ENCODE measurements around the gene SYNPO2. TPM values are rescaled to one million over a fixed set of nuclear protein-coding genes. Genes with fewer than 3 reads are reported as not detected.

SYNPO2 gene
- total RNA-seq, 1 experiment from 2014 or later: 0.28 TPM

DNA sequence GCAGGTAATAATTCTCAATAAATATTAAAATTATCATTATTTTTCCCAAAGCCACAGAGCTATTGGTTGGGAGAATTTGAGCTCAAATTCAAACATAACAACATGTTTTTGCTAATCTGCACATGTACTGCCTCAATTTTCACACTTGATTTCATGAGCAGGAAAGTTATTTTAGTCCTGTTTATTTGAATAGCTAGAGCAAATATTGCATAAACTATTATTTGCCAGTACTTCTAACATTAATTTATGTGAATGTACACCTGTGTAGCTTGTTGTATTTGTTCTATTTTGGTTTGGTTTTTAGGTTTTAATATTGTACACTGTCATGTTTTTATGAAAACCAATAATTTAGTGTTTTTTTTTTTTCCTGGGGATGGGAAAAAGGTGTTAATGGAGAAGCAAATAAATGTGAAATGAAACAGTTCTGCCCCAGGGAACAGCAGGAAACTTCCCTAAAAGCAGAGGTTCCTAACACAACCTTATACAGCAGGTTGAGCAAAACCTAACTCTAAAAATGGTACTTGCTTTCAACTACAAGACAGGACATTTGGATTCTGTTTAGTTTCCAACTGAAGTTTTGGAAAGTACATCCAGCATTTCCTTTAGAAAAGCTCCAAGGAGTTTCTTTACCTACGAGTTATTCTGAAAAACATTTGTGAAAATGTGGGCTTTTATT is 99.4 kb downstream of the SYNPO2 start:
- DNase-seq (ENCODE audit: low read depth, low spot score): no peak
- ATAC-seq: no peak
- H3K27me3 ChIP-seq (ENCODE audit: control insufficient read depth, insufficient read depth, low read length): no peaks in the 10 kb centered on the region
- TF ChIP-seq SIN3A (IDR thresholded peaks at IDR 0.05; ENCODE audit: borderline replicate concordance, insufficient read depth, low read depth, low read length): no peak
- TF ChIP-seq, protein P1, sequence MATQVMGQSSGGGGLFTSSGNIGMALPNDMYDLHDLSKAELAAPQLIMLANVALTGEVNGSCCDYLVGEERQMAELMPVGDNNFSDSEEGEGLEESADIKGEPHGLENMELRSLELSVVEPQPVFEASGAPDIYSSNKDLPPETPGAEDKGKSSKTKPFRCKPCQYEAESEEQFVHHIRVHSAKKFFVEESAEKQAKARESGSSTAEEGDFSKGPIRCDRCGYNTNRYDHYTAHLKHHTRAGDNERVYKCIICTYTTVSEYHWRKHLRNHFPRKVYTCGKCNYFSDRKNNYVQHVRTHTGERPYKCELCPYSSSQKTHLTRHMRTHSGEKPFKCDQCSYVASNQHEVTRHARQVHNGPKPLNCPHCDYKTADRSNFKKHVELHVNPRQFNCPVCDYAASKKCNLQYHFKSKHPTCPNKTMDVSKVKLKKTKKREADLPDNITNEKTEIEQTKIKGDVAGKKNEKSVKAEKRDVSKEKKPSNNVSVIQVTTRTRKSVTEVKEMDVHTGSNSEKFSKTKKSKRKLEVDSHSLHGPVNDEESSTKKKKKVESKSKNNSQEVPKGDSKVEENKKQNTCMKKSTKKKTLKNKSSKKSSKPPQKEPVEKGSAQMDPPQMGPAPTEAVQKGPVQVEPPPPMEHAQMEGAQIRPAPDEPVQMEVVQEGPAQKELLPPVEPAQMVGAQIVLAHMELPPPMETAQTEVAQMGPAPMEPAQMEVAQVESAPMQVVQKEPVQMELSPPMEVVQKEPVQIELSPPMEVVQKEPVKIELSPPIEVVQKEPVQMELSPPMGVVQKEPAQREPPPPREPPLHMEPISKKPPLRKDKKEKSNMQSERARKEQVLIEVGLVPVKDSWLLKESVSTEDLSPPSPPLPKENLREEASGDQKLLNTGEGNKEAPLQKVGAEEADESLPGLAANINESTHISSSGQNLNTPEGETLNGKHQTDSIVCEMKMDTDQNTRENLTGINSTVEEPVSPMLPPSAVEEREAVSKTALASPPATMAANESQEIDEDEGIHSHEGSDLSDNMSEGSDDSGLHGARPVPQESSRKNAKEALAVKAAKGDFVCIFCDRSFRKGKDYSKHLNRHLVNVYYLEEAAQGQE (IDR thresholded peaks at IDR 0.05; ENCODE audit: insufficient read depth in 1 of 2, low read depth in 2 of 2, low read length in 1 of 2): no peak
- TF ChIP-seq, protein P2, sequence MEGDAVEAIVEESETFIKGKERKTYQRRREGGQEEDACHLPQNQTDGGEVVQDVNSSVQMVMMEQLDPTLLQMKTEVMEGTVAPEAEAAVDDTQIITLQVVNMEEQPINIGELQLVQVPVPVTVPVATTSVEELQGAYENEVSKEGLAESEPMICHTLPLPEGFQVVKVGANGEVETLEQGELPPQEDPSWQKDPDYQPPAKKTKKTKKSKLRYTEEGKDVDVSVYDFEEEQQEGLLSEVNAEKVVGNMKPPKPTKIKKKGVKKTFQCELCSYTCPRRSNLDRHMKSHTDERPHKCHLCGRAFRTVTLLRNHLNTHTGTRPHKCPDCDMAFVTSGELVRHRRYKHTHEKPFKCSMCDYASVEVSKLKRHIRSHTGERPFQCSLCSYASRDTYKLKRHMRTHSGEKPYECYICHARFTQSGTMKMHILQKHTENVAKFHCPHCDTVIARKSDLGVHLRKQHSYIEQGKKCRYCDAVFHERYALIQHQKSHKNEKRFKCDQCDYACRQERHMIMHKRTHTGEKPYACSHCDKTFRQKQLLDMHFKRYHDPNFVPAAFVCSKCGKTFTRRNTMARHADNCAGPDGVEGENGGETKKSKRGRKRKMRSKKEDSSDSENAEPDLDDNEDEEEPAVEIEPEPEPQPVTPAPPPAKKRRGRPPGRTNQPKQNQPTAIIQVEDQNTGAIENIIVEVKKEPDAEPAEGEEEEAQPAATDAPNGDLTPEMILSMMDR (IDR thresholded peaks at IDR 0.05): no peak
- TF ChIP-seq TCF7L2 (IDR thresholded peaks at IDR 0.05; ENCODE audit: low read depth, low read length): no peak
- no peak for TF ChIP-seq POLR2AphosphoS5 (IDR thresholded peaks at IDR 0.05; ENCODE audit: low read depth, low read length)
- in situ Hi-C loops (cut with HindIII; ENCODE audit: low pct_unique_long_range_greater_than_20kb, low sequenced_read_pairs) (no loop called here), intact Hi-C loops (cut with micrococcal nuclease; ENCODE audit: unreplicated experiment) (loop anchor here (10.0 kb wide), 1 partner anchor 497 kb away; no protein-coding TSS in a partner anchor)
- H3K27ac ChIP-seq (ENCODE audit: low read length): no peak overlapping the region
- no peaks in the 10 kb centered on the region for H3K4me1 ChIP-seq (ENCODE audit: control insufficient read depth, insufficient read depth, low read length)
- no TSS peak for BruUV-seq (replicated peaks)
- CTCF ChIA-PET: no interaction called here
- no peak overlapping the region for H3K4me3 ChIP-seq (ENCODE audit: low read depth in 2 of 2, low read length in 2 of 2)
- H3K36me3 ChIP-seq (ENCODE audit: control insufficient read depth, insufficient read depth, low read length): no peaks in the 10 kb centered on the region
- no peaks in the 10 kb centered on the region for H3K9me3 ChIP-seq (ENCODE audit: control insufficient read depth, insufficient read depth, low read depth, low read length)
- POLR2A ChIA-PET: no interaction called here

DNA sequence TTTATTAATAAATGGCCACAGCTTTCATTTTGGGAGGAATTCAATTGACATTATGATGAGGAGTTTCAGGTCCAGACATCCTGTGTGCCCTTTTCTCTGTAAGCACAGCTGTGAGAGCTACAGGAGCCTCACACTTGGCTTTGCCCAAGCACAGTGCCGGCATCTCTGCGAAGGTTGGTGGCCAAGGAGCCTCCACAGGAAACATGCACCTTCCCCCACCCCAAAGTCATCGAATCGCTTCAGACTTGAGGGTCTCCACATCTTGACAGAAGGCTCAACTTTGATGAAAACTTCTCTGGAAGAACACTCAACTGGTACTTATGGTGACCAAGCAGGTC is 100.0 kb downstream of the SYNPO2 start:
- no peak overlapping the region for H3K27ac ChIP-seq (ENCODE audit: low read length)
- H3K4me1 ChIP-seq (ENCODE audit: control insufficient read depth, insufficient read depth, low read length): no peaks in the 10 kb centered on the region
- no peaks in the 10 kb centered on the region for H3K27me3 ChIP-seq (ENCODE audit: control insufficient read depth, insufficient read depth, low read length)
- POLR2A ChIA-PET: no interaction called here
- H3K9me3 ChIP-seq (ENCODE audit: control insufficient read depth, insufficient read depth, low read depth, low read length): no peaks in the 10 kb centered on the region
- intact Hi-C loops (cut with micrococcal nuclease; ENCODE audit: unreplicated experiment): loop anchor here (10.0 kb wide), 1 partner anchor 496 kb away; no protein-coding TSS in a partner anchor
- ATAC-seq (no peak), DNase-seq (ENCODE audit: low read depth, low spot score) (no peak)
- CTCF ChIA-PET: no interaction called here
- H3K4me3 ChIP-seq (ENCODE audit: low read depth in 2 of 2, low read length in 2 of 2): no peak overlapping the region
- in situ Hi-C loops (cut with HindIII; ENCODE audit: low pct_unique_long_range_greater_than_20kb, low sequenced_read_pairs): no loop called here
- no TSS peak for BruUV-seq (replicated peaks)
- no peaks in the 10 kb centered on the region for H3K36me3 ChIP-seq (ENCODE audit: control insufficient read depth, insufficient read depth, low read length)
- TF ChIP-seq SIN3A (IDR thresholded peaks at IDR 0.05; ENCODE audit: borderline replicate concordance, insufficient read depth, low read depth, low read length) (no peak), TCF7L2 (IDR thresholded peaks at IDR 0.05; ENCODE audit: low read depth, low read length) (no peak), POLR2AphosphoS5 (IDR thresholded peaks at IDR 0.05; ENCODE audit: low read depth, low read length) (no peak)
- TF ChIP-seq, protein P2 (IDR thresholded peaks at IDR 0.05): no peak
- TF ChIP-seq, protein P1 (IDR thresholded peaks at IDR 0.05; ENCODE audit: insufficient read depth in 1 of 2, low read depth in 2 of 2, low read length in 1 of 2): no peak
